HepG2 (cell line): ENCODE measurements around the gene SCMH1. TPM values are rescaled to one million over a fixed set of nuclear protein-coding genes. Genes with fewer than 3 reads are reported as not detected.

Source experiments
- ATAC-seq: fragments of 200-7000 bp; cut with Tn5 transposase; 3 replicates; pipeline ENCODE4 v1.9.1; 2020; ENCODE audit warnings: mild to moderate bottlenecking, moderate library complexity
- BruUV-seq: library from RNA; stranded (reverse); fragments of 400-500 nt; replicated peaks from 2 replicates; lab custom pipeline; 2021; lab: Mats Ljungman, UMichigan
- CTCF ChIA-PET: fragments of 300-600 bp; formaldehyde crosslinking; extraction: SDS; loops from one replicate; lab custom pipeline; 2021; ENCODE audit warnings: low total read pairs, inconsistent platforms, low intra/inter-chr PET ratio; lab: Yijun Ruan, JAX
- POLR2A ChIA-PET: fragments of 350-600 bp; sonication (Branson Sonifier 250); formaldehyde crosslinking; loops from one replicate; lab custom pipeline; 2020; ENCODE audit warnings: antibody characterized with exemption, inconsistent platforms; lab: Yijun Ruan, JAX
- DNase-seq: peaks from one replicate; pipeline ENCODE4 v3.0.0-alpha.2; 2015; ENCODE audit warnings: low spot score
- FAIRE-seq: peaks from 3 replicates; lab custom pipeline; 2011; peaks lifted over from hg19 to GRCh38; lab: Jason Lieb, UNC
- H2AFZ ChIP-seq: one replicate; pipeline ENCODE4 v1.6.1; 2011; ENCODE audit warnings: low read length, inconsistent platforms
- H3K27ac ChIP-seq: fragments of 300-600 bp; 3 replicates; pipeline ENCODE4 v1.8.0; 2011; ENCODE audit warnings: mixed run types, mild to moderate bottlenecking, mixed read lengths, low read length, inconsistent platforms; ENCODE audit not compliant: insufficient read depth; ENCODE audit errors: extremely low read length
- H3K27me3 ChIP-seq, 2 experiments: fragments of 200-600 bp in 1 of 2; 2 replicates in 1 of 2; 3 replicates in 1 of 2; pipeline versions ENCODE4 v1.6.0 to v1.8.0; 2011; ENCODE audit warnings: low read length in 2 of 2, mild to moderate bottlenecking in 2 of 2, moderate library complexity in 2 of 2, inconsistent platforms in 1 of 2; ENCODE audit not compliant: insufficient read depth in 2 of 2, control insufficient read depth in 1 of 2
- H3K36me3 ChIP-seq, 2 experiments: fragments of 200-600 bp in 1 of 2; replicated peaks in 1 of 2; 2 replicates in 1 of 2; 3 replicates in 1 of 2; pipeline versions ENCODE4 v1.5.1 to v1.8.0; 2011; ENCODE audit warnings: low read length in 2 of 2, inconsistent platforms in 1 of 2; ENCODE audit not compliant: insufficient read depth in 2 of 2, control insufficient read depth in 1 of 2
- H3K4me1 ChIP-seq: 2 replicates; pipeline ENCODE4 v1.5.1; 2012; ENCODE audit warnings: low read length, inconsistent platforms; ENCODE audit not compliant: insufficient read depth
- H3K4me2 ChIP-seq: 2 replicates; pipeline ENCODE4 v1.6.0; 2011; ENCODE audit warnings: low read depth, low read length, inconsistent platforms
- H3K4me3 ChIP-seq, 3 experiments: fragments of 200-600 bp in 1 of 3; sonication (generic), shearing (Covaris generic) in 1 of 3; replicated peaks in 1 of 3; 2 replicates each; pipeline ENCODE4 v1.5.1; 2011 to 2016; ENCODE audit warnings: low read length in 3 of 3, inconsistent platforms in 2 of 3, low read depth in 2 of 3, mild to moderate bottlenecking in 2 of 3, control low read depth in 1 of 3, mixed read lengths in 1 of 3; ENCODE audit not compliant: insufficient read depth in 1 of 3
- H3K79me2 ChIP-seq: one replicate; pipeline ENCODE4 v1.6.1; 2011; ENCODE audit warnings: low read length, inconsistent platforms; ENCODE audit not compliant: insufficient read depth
- H3K9ac ChIP-seq: 2 replicates; pipeline ENCODE4 v1.6.0; 2011; ENCODE audit warnings: mild to moderate bottlenecking, low read depth, low read length, inconsistent platforms; ENCODE audit not compliant: insufficient read depth
- H3K9me3 ChIP-seq: 2 replicates; pipeline ENCODE4 v1.5.1; 2012; ENCODE audit warnings: mild to moderate bottlenecking, low read length
- H4K20me1 ChIP-seq: 2 replicates; pipeline ENCODE4 v1.6.0; 2011; ENCODE audit warnings: inconsistent platforms, mild to moderate bottlenecking, low read length, moderate library complexity; ENCODE audit not compliant: insufficient read depth
- ELF3 ChIP-seq: IDR thresholded peaks from 2 replicates; pipeline ENCODE4 v1.6.1; 2016; ENCODE audit warnings: missing genetic modification reagents, missing compliant biosample characterization
- FOXO1 ChIP-seq: sonication (generic); formaldehyde crosslinking; IDR thresholded peaks from 2 replicates; pipeline ENCODE4 v1.4.0; 2020; ENCODE audit warnings: missing genetic modification reagents
- MED13 ChIP-seq: sonication (generic); formaldehyde crosslinking; IDR thresholded peaks from 2 replicates; pipeline ENCODE4 v1.5.0; 2020; ENCODE audit warnings: missing genetic modification reagents
- NCOA1 ChIP-seq: sonication (generic); formaldehyde crosslinking; IDR thresholded peaks from 2 replicates; pipeline ENCODE4 v1.9.0; 2021; ENCODE audit warnings: missing genetic modification reagents
- NCOR1 ChIP-seq: fragments of 200-600 bp; sonication (generic); IDR thresholded peaks from 2 replicates; pipeline ENCODE4 v1.7.0; 2017; ENCODE audit warnings: antibody characterized with exemption, low read length, borderline replicate concordance
- NPAS2 ChIP-seq: sonication (generic); formaldehyde crosslinking; IDR thresholded peaks from 2 replicates; pipeline ENCODE4 v1.8.0; 2022; ENCODE audit warnings: mild to moderate bottlenecking, missing genetic modification reagents, borderline replicate concordance
- PHF5A ChIP-seq: IDR thresholded peaks from one replicate; pipeline ENCODE4 v1.6.1; 2018; ENCODE audit warnings: low read depth, missing genetic modification reagents; ENCODE audit not compliant: unreplicated experiment
- RFXAP ChIP-seq: sonication (generic); formaldehyde crosslinking; IDR thresholded peaks from 2 replicates; pipeline ENCODE4 v1.4.0; 2020; ENCODE audit warnings: missing genetic modification reagents, borderline replicate concordance
- SRF ChIP-seq: IDR thresholded peaks from 2 replicates; pipeline ENCODE4 v1.6.1; 2011; ENCODE audit warnings: mild to moderate bottlenecking, low read depth, low read length, moderate library complexity
- SRY ChIP-seq: sonication (generic); formaldehyde crosslinking; IDR thresholded peaks from 2 replicates; pipeline ENCODE4 v1.8.0; 2022; ENCODE audit warnings: mild to moderate bottlenecking, missing genetic modification reagents
- U2AF1 ChIP-seq: fragments of 200-400 bp; formaldehyde crosslinking; optimal IDR thresholded peaks from 2 replicates; pipeline ENCODE3; 2017; ENCODE audit warnings: mild to moderate bottlenecking, low read depth, low read length
- XRCC5 ChIP-seq: fragments of 200-400 bp; formaldehyde crosslinking; optimal IDR thresholded peaks from 2 replicates; pipeline ENCODE3; 2017; ENCODE audit warnings: mild to moderate bottlenecking, low read length
- ZBTB1 ChIP-seq: sonication (generic); formaldehyde crosslinking; IDR thresholded peaks from 2 replicates; pipeline ENCODE4 v1.4.0; 2020; ENCODE audit warnings: missing genetic modification reagents, borderline replicate concordance
- ZNF20 ChIP-seq: sonication (generic); formaldehyde crosslinking; IDR thresholded peaks from 2 replicates; pipeline ENCODE4 v1.4.0; 2020; ENCODE audit warnings: mild to moderate bottlenecking, moderate library complexity, missing genetic modification reagents
- ZNF33A ChIP-seq: sonication (generic); formaldehyde crosslinking; IDR thresholded peaks from 2 replicates; pipeline ENCODE4 v1.5.1; 2020; ENCODE audit warnings: missing genetic modification reagents, mild to moderate bottlenecking, moderate library complexity, borderline replicate concordance
- ZNF570 ChIP-seq: sonication (generic); formaldehyde crosslinking; IDR thresholded peaks from 2 replicates; pipeline ENCODE4 v1.4.0; 2020; ENCODE audit warnings: mild to moderate bottlenecking, missing genetic modification reagents, borderline replicate concordance
- WGBS: methylation state at CpG from one replicate; pipeline ENCODE4 v1.1.6; 2017; ENCODE audit warnings: low lambda C conversion rate; 5-methylcytosine and 5-hydroxymethylcytosine counted together
- in situ Hi-C: cut with HindIII; loops from 2 replicates; pipeline ENCODE4 v1.10.0; 2017; ENCODE audit warnings: low pct_unique_long_range_greater_than_20kb; ENCODE audit not compliant: extremely low pct_ligation_motif_present
- intact Hi-C: fragments of 100-400 bp; cut with micrococcal nuclease; formaldehyde crosslinking; loops from one replicate; pipeline ENCODE4 v1.10.0; 2022; ENCODE audit not compliant: unreplicated experiment
- polyA plus RNA-seq, 8 experiments: library from polyadenylated mRNA; depleted of rRNA in 3 of 8; stranded (reverse) in 7 of 8; unstranded in 1 of 8; fragments of >200 nt; fragmentation: Illumina TruSeq in 4 of 8; extraction: Trizol in 4 of 8; gene quantifications; 2 replicates each; pipeline versions ENCODE4 v1.2.1 to v1.2.3, GENCODE V29; 2011 to 2016; ENCODE audit warnings: low read depth in 4 of 8, missing spikeins in 1 of 8, mixed read lengths in 1 of 8; ENCODE audit not compliant: insufficient read depth in 1 of 8
- total RNA-seq, 5 experiments: library from RNA; depleted of rRNA; stranded (reverse); fragments of >200 nt; fragmentation: Illumina TruSeq; extraction: Trizol; gene quantifications; 2 replicates each; pipeline ENCODE4 v1.2.3, GENCODE V29; 2016; ENCODE audit warnings: low read depth in 1 of 5
- TF ChIP-seq, protein P1 (sequence below): sonication (generic); formaldehyde crosslinking; IDR thresholded peaks from 2 replicates; pipeline ENCODE4 v1.5.0; 2020; ENCODE audit warnings: missing genetic modification reagents
- TF ChIP-seq, protein P2 (sequence below): sonication (generic); formaldehyde crosslinking; IDR thresholded peaks from 2 replicates; pipeline ENCODE4 v1.9.0; 2021; ENCODE audit warnings: missing genetic modification reagents, mild to moderate bottlenecking, borderline replicate concordance
- TF ChIP-seq, protein P3 (sequence below): IDR thresholded peaks from 2 replicates; pipeline ENCODE4 v1.6.1; 2016; ENCODE audit warnings: mild to moderate bottlenecking, missing biosample characterization, missing genetic modification reagents
- TF ChIP-seq, protein P4 (sequence below): IDR thresholded peaks from 2 replicates; pipeline ENCODE4 v1.6.1; 2016; ENCODE audit warnings: missing biosample characterization, missing genetic modification reagents, low read depth

SCMH1 gene
- total and polyA plus RNA-seq, 2 of the 13 experiments (the other 11 are each of a cell fraction or from before 2014, with no cell fraction given), result 41.8 to 52.6 TPM

DNA sequence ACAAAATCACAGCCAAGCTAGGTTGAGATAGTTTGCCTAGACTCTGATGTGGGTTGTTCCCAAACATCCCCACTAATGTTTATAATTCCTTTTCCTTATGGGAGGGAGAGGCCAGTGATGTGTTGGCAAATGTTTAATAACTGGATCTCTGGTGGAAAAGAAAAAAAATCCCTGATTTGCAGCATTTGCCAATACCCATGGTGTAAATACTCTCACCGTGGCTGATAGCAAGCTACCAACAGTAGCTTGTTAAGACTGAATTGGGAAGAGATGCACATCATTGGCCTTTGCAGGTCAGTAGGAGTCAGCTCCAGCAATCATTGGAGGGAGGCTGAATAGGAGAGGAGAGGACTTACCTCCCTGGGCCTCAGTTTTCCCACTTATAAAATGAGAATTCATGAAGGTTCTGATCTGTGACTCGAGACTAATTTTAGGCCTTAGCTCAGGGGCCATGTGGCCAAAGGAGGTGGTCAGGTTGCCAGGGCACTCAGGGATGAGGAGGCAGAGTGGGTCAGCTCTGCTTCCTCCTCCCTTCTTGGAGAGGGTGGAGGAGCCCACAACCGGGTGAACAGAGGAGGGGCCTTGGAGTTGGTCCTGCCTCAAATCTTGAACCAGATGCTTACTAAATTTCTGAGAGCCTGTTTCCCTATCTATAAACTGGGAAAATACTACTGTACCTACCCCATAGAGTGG lies 20.0 kb upstream of the SCMH1 start:
- Histone ChIP-seq H3K27me3 (no peaks in the 10 kb centered on the region), H3K79me2 (no peaks in the 10 kb centered on the region), H3K4me1 (no peaks in the 10 kb centered on the region), H2AFZ (no peak overlapping the region), H3K27ac (no peak overlapping the region), H4K20me1 (no peaks in the 10 kb centered on the region), H3K4me3 (no peak overlapping the region), H3K9me3 (no peaks in the 10 kb centered on the region), H3K36me3 (no peaks in the 10 kb centered on the region), H3K4me2 (no peak overlapping the region), H3K9ac (no peak overlapping the region)
- FAIRE-seq (no peak), DNase-seq (no peak), ATAC-seq (no peak)
- 65% methylated on average over 3 of the region's 3 CpGs for WGBS
- in situ Hi-C loops (no loop called here), intact Hi-C loops (no loop called here)
- CTCF ChIA-PET, result no interaction called here
- no TSS peak for BruUV-seq
- TF ChIP-seq NCOR1, result no peak
- TF ChIP-seq ZNF570, result no peak
- no peak for TF ChIP-seq ELF3 (CRISPR knock-in tag)
- TF ChIP-seq, protein P1, sequence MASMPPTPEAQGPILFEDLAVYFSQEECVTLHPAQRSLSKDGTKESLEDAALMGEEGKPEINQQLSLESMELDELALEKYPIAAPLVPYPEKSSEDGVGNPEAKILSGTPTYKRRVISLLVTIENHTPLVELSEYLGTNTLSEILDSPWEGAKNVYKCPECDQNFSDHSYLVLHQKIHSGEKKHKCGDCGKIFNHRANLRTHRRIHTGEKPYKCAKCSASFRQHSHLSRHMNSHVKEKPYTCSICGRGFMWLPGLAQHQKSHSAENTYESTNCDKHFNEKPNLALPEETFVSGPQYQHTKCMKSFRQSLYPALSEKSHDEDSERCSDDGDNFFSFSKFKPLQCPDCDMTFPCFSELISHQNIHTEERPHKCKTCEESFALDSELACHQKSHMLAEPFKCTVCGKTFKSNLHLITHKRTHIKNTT (CRISPR knock-in tag), result no peak
- no peak for TF ChIP-seq SRF
- no peak for TF ChIP-seq RFXAP (CRISPR knock-in tag)
- TF ChIP-seq, protein P2, sequence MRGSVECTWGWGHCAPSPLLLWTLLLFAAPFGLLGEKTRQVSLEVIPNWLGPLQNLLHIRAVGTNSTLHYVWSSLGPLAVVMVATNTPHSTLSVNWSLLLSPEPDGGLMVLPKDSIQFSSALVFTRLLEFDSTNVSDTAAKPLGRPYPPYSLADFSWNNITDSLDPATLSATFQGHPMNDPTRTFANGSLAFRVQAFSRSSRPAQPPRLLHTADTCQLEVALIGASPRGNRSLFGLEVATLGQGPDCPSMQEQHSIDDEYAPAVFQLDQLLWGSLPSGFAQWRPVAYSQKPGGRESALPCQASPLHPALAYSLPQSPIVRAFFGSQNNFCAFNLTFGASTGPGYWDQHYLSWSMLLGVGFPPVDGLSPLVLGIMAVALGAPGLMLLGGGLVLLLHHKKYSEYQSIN (CRISPR knock-in tag), result no peak
- TF ChIP-seq SRY (CRISPR knock-in tag), result no peak
- TF ChIP-seq, protein P3, sequence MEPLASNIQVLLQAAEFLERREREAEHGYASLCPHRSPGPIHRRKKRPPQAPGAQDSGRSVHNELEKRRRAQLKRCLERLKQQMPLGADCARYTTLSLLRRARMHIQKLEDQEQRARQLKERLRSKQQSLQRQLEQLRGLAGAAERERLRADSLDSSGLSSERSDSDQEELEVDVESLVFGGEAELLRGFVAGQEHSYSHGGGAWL (CRISPR knock-in tag), result no peak
- TF ChIP-seq PHF5A (CRISPR knock-in tag), result no peak
- TF ChIP-seq U2AF1, result no peak
- no peak for TF ChIP-seq MED13 (CRISPR knock-in tag)
- TF ChIP-seq NCOA1 (CRISPR knock-in tag), result no peak
- no peak for TF ChIP-seq XRCC5
- TF ChIP-seq, protein P4, sequence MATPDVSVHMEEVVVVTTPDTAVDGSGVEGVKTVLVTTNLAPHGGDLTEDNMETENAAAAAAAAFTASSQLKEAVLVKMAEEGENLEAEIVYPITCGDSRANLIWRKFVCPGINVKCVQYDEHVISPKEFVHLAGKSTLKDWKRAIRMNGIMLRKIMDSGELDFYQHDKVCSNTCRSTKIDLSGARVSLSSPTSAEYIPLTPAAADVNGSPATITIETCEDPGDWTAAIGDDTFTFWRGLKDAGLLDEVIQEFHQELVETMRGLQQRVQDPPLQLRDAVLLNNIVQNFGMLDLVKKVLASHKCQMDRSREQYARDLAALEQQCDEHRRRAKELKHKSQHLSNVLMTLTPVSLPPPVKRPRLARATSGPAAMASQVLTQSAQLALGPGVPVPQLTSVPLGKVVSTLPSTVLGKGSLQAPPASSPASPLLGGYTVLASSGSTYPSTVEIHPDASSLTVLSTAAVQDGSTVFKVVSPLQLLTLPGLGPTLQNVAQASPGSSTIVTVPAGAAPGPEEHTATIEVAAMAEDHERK, result no peak
- no peak for TF ChIP-seq ZNF20 (CRISPR knock-in tag)
- no peak for TF ChIP-seq FOXO1 (CRISPR knock-in tag)
- TF ChIP-seq ZNF33A, result no peak
- TF ChIP-seq NPAS2 (CRISPR knock-in tag), result no peak
- no peak for TF ChIP-seq ZBTB1 (CRISPR knock-in tag)
- POLR2A ChIA-PET, result no interaction called here
